Endothelial cell of umbilical vein (primary cell): ENCODE data around the gene CHST12. TPM values are rescaled to one million over a fixed set of nuclear protein-coding genes. Genes with fewer than 3 reads are reported as not detected.

Experiments
- BruUV-seq: library from RNA; stranded (reverse); fragments of 400-500 nt; replicated peaks from 2 replicates; lab custom pipeline; 2021; lab: Mats Ljungman, UMichigan
- CTCF ChIA-PET: fragments of 300-600, 350-600 bp; sonication (Branson Sonifier 250); formaldehyde crosslinking; loops from one replicate; lab custom pipeline; 2021; ENCODE audit warnings: antibody characterized with exemption, inconsistent platforms; lab: Charles Lee
- POLR2A ChIA-PET: fragments of 300-600, 350-600 bp; sonication (Branson Sonifier 250); formaldehyde crosslinking; loops from one replicate; lab custom pipeline; 2021; ENCODE audit warnings: antibody characterized with exemption, inconsistent platforms; lab: Charles Lee
- DNase-seq: peaks from one replicate; pipeline ENCODE4 v3.0.0-alpha.2; 2011; ENCODE audit warnings: low read depth, low spot score
- FAIRE-seq: peaks from 2 replicates; lab custom pipeline; 2011; peaks lifted over from hg19 to GRCh38; lab: Jason Lieb, UNC
- H2AFZ ChIP-seq: 2 replicates; pipeline ENCODE4 v1.6.0; 2012; ENCODE audit warnings: low read depth, low read length, control low read depth, inconsistent platforms
- H3K27ac ChIP-seq: 2 replicates; pipeline ENCODE4 v1.5.1; 2011; ENCODE audit warnings: low read depth, mild to moderate bottlenecking, control low read depth, low read length, moderate library complexity; ENCODE audit not compliant: insufficient read depth
- H3K27me3 ChIP-seq, 2 experiments: 2 replicates each; pipeline versions ENCODE4 v1.6.0 to v1.6.1; 2011; ENCODE audit warnings: low read length in 2 of 2, mixed read lengths in 1 of 2; ENCODE audit not compliant: control insufficient read depth in 2 of 2, insufficient read depth in 2 of 2
- H3K36me3 ChIP-seq, 2 experiments: 2 replicates in 1 of 2; 3 replicates in 1 of 2; pipeline ENCODE4 v1.5.1; 2011; ENCODE audit warnings: low read length in 2 of 2, mild to moderate bottlenecking in 1 of 2, moderate library complexity in 1 of 2; ENCODE audit not compliant: control insufficient read depth in 2 of 2, insufficient read depth in 2 of 2; ENCODE audit errors: extremely low read depth in 1 of 2
- H3K4me1 ChIP-seq: 3 replicates; pipeline ENCODE4 v1.5.1; 2011; ENCODE audit warnings: mild to moderate bottlenecking, low read length; ENCODE audit not compliant: control insufficient read depth, insufficient read depth; ENCODE audit errors: extremely low read depth
- H3K4me2 ChIP-seq: 2 replicates; pipeline ENCODE4 v1.6.1; 2011; ENCODE audit warnings: low read length, control low read depth, mixed read lengths; ENCODE audit not compliant: insufficient read depth
- H3K4me3 ChIP-seq, 3 experiments: fragments of 200-600 bp in 1 of 3; sonication (generic), shearing (Covaris generic) in 1 of 3; replicated peaks in 1 of 3; 2 replicates each; pipeline ENCODE4 v1.5.1; 2011 to 2016; ENCODE audit warnings: control low read depth in 3 of 3, low read length in 3 of 3, mild to moderate bottlenecking in 2 of 3, inconsistent platforms in 1 of 3, low read depth in 1 of 3, moderate library complexity in 1 of 3; ENCODE audit not compliant: insufficient read depth in 1 of 3
- H3K79me2 ChIP-seq: 2 replicates; pipeline ENCODE4 v1.6.0; 2012; ENCODE audit warnings: low read length, inconsistent platforms; ENCODE audit not compliant: control insufficient read depth, insufficient read depth
- H3K9ac ChIP-seq: replicated peaks from 2 replicates; pipeline ENCODE3; 2011; ENCODE audit warnings: low read length, control low read depth; ENCODE audit not compliant: insufficient read depth; ENCODE audit errors: extremely low read depth
- H3K9me1 ChIP-seq: replicated peaks from 3 replicates; pipeline ENCODE4 v1.6.0; 2011; ENCODE audit warnings: mild to moderate bottlenecking, low read length; ENCODE audit not compliant: control insufficient read depth, insufficient read depth; ENCODE audit errors: extremely low read depth
- H3K9me3 ChIP-seq: replicated peaks from 2 replicates; pipeline ENCODE4 v1.5.1; 2012; ENCODE audit warnings: low read length, inconsistent platforms; ENCODE audit not compliant: control insufficient read depth, insufficient read depth
- H4K20me1 ChIP-seq: replicated peaks from 2 replicates; pipeline ENCODE3; 2011; ENCODE audit warnings: mild to moderate bottlenecking, low read length; ENCODE audit not compliant: control insufficient read depth, insufficient read depth; ENCODE audit errors: extremely low read depth
- EZH2 ChIP-seq: IDR thresholded peaks from 2 replicates; pipeline ENCODE4 v1.6.1; 2012; ENCODE audit warnings: borderline replicate concordance, low read depth, mild to moderate bottlenecking, moderate library complexity, low read length, inconsistent platforms; ENCODE audit not compliant: severe bottlenecking
- FOS ChIP-seq: IDR thresholded peaks from 2 replicates; pipeline ENCODE4 v1.6.1; 2011; ENCODE audit warnings: mild to moderate bottlenecking, low read length, moderate library complexity, borderline replicate concordance; ENCODE audit not compliant: insufficient read depth
- GATA2 ChIP-seq: IDR thresholded peaks from 2 replicates; pipeline ENCODE4 v1.7.0; 2011; ENCODE audit warnings: low read depth, mild to moderate bottlenecking, moderate library complexity, mixed read lengths, low read length; ENCODE audit not compliant: insufficient read length, insufficient read depth
- JUN ChIP-seq: IDR thresholded peaks from 2 replicates; pipeline ENCODE4 v1.6.1; 2011; ENCODE audit warnings: borderline replicate concordance, low read depth; ENCODE audit not compliant: insufficient read length, insufficient read depth
- MYC ChIP-seq: IDR thresholded peaks from one replicate; pipeline ENCODE4 v1.6.1; 2011; ENCODE audit warnings: mild to moderate bottlenecking, low read depth, low read length
- POLR2A ChIP-seq: IDR thresholded peaks from 2 replicates; pipeline ENCODE4 v1.6.1; 2012; ENCODE audit warnings: low read depth, mild to moderate bottlenecking, control low read depth, low read length
- POLR2AphosphoS5 ChIP-seq: IDR thresholded peaks from 2 replicates; pipeline ENCODE4 v1.6.1; 2012; ENCODE audit warnings: low read depth, mild to moderate bottlenecking, control low read depth, low read length, moderate library complexity; ENCODE audit not compliant: insufficient read depth
- dilution Hi-C: fragments of 300-500 bp; cut with MboI; formaldehyde crosslinking; loops from one replicate; pipeline ENCODE4 v1.15.0; 2019; ENCODE audit warnings: low sequenced_read_pairs; ENCODE audit not compliant: extremely low pct_ligation_motif_present
- intact Hi-C: fragments of 100-400 bp; cut with micrococcal nuclease; formaldehyde crosslinking; loops from one replicate; pipeline ENCODE4 v1.10.0; 2022
- polyA plus RNA-seq, 4 experiments: library from polyadenylated mRNA; depleted of rRNA in 3 of 4; stranded (reverse) in 3 of 4; unstranded in 1 of 4; fragments of >200 nt; gene quantifications; 2 replicates each; pipeline versions ENCODE4 v1.2.1 to v1.2.3, GENCODE V29; 2011 to 2012; ENCODE audit warnings: missing spikeins in 1 of 4
- total RNA-seq: library from RNA; stranded (reverse); gene quantifications from 2 replicates; pipeline ENCODE4 v1.2.3, GENCODE V29; 2021
- TF ChIP-seq, protein P1 (sequence below): IDR thresholded peaks from 2 replicates; pipeline ENCODE4 v1.6.1; 2011; ENCODE audit not compliant: insufficient read depth, insufficient read length
- TF ChIP-seq, protein P2 (sequence below), 2 donors: IDR thresholded peaks; 1 replicate in 1 of 2; 2 replicates in 1 of 2; pipeline ENCODE4 v1.5.1; 2011; ENCODE audit warnings: low read length in 2 of 2, mild to moderate bottlenecking in 2 of 2, moderate library complexity in 2 of 2, control low read depth in 1 of 2, inconsistent platforms in 1 of 2, low read depth in 1 of 2; ENCODE audit not compliant: insufficient read depth in 1 of 2; ENCODE audit errors: extremely low read depth in 1 of 2

CHST12 gene
- total and polyA plus RNA-seq, 2 donors (not counting 3 experiments of a cell fraction or from before 2014, with no cell fraction given), result 30.2 to 52.6 TPM

GRCh38 chr7:2475678-2476015 is 72.2 kb downstream of the CHST12 start:
- no peak overlapping the region for H3K9ac ChIP-seq
- no peak overlapping the region for H3K4me2 ChIP-seq
- H4K20me1 ChIP-seq, result no peaks in the 10 kb centered on the region
- ChIA-PET POLR2A (no interaction called here), CTCF (no interaction called here)
- H3K27ac ChIP-seq, result no peak overlapping the region
- no TSS peak for BruUV-seq
- no peaks in the 10 kb centered on the region for H3K36me3 ChIP-seq
- H3K9me1 ChIP-seq, result no peaks in the 10 kb centered on the region
- no peaks in the 10 kb centered on the region for H3K79me2 ChIP-seq
- no peak overlapping the region for H3K4me3 ChIP-seq
- no peaks in the 10 kb centered on the region for H3K9me3 ChIP-seq
- no peak for FAIRE-seq
- peaks cover 7% of the 10 kb centered on the region for H3K4me1 ChIP-seq
- no peak for DNase-seq
- dilution Hi-C loops, result no loop called here
- intact Hi-C loops, result loop anchor here (2.0 to 10.0 kb wide), 3 partner anchors 45 to 187 kb away; partner anchors contain the start of gene TTYH3
- TF ChIP-seq GATA2 (no peak), FOS (no peak), MYC (no peak), POLR2AphosphoS5 (no peak), JUN (no peak), POLR2A (no peak), EZH2 (no peak)
- TF ChIP-seq, protein P1, sequence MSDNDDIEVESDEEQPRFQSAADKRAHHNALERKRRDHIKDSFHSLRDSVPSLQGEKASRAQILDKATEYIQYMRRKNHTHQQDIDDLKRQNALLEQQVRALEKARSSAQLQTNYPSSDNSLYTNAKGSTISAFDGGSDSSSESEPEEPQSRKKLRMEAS, result no peak
- TF ChIP-seq, protein P2, sequence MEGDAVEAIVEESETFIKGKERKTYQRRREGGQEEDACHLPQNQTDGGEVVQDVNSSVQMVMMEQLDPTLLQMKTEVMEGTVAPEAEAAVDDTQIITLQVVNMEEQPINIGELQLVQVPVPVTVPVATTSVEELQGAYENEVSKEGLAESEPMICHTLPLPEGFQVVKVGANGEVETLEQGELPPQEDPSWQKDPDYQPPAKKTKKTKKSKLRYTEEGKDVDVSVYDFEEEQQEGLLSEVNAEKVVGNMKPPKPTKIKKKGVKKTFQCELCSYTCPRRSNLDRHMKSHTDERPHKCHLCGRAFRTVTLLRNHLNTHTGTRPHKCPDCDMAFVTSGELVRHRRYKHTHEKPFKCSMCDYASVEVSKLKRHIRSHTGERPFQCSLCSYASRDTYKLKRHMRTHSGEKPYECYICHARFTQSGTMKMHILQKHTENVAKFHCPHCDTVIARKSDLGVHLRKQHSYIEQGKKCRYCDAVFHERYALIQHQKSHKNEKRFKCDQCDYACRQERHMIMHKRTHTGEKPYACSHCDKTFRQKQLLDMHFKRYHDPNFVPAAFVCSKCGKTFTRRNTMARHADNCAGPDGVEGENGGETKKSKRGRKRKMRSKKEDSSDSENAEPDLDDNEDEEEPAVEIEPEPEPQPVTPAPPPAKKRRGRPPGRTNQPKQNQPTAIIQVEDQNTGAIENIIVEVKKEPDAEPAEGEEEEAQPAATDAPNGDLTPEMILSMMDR (IDR thresholded peaks at IDR 0.05; ENCODE audit: extremely low read depth in 1 of 2, insufficient read depth in 1 of 2, low read depth in 1 of 2, low read length in 2 of 2), result no peak
- H2AFZ ChIP-seq, result no peak overlapping the region
- H3K27me3 ChIP-seq, result peaks cover 0 to 2% of the 10 kb centered on the region in 2 experiments
